Mucosa of stomach (tissue), 1 donor: ENCODE data around the gene G6PD.

Experiments used
- H3K27me3 ChIP-seq: one replicate; pipeline ENCODE4 v1.7.0; 2013; ENCODE audit warnings: mild to moderate bottlenecking, low read length; ENCODE audit not compliant: control insufficient read depth, insufficient read depth
- H3K36me3 ChIP-seq: one replicate; pipeline ENCODE4 v1.7.0; 2013; ENCODE audit warnings: low read length; ENCODE audit not compliant: control insufficient read depth, insufficient read depth
- H3K4me1 ChIP-seq: one replicate; pipeline ENCODE4 v1.7.0; 2013; ENCODE audit warnings: mild to moderate bottlenecking, low read length; ENCODE audit not compliant: control insufficient read depth, insufficient read depth
- H3K4me3 ChIP-seq: one replicate; pipeline ENCODE4 v1.7.0; 2013; ENCODE audit warnings: low read length
- H3K9ac ChIP-seq: one replicate; pipeline ENCODE4 v1.7.0; 2013; ENCODE audit warnings: mild to moderate bottlenecking, low read length, moderate library complexity
- H3K9me3 ChIP-seq: one replicate; pipeline ENCODE4 v1.7.0; 2013; ENCODE audit warnings: mild to moderate bottlenecking, low read length, moderate library complexity; ENCODE audit not compliant: control insufficient read depth
- donor health status: Pancreatic carcinoma.

The G6PD gene

DNA sequence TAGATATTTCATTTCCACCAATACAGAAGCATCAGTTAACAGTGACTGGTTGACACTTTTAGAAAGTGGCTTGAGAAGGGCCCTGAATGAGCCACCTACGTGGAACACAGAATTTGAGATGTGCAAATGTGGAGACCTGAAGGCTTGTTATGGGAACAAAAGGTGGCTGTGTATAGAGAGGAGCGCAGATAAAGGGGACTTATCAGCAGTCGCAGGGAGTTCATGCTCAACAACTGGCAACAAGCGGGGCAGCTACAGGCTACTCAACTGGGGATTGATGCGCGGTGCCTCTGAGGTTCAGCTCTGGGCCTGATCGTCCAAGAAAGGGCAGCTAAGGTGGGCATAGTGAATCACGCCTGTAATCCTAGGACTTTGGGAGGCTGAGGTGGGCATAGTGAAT, 27.3 kb downstream of the G6PD start:
- peaks cover 9% of the 10 kb centered on the region for H3K4me1 ChIP-seq
- H3K36me3 ChIP-seq: no peaks in the 10 kb centered on the region
- H3K9ac ChIP-seq: no peak overlapping the region
- H3K4me3 ChIP-seq: no peak overlapping the region
- no peaks in the 10 kb centered on the region for H3K9me3 ChIP-seq
- H3K27me3 ChIP-seq: no peaks in the 10 kb centered on the region

DNA sequence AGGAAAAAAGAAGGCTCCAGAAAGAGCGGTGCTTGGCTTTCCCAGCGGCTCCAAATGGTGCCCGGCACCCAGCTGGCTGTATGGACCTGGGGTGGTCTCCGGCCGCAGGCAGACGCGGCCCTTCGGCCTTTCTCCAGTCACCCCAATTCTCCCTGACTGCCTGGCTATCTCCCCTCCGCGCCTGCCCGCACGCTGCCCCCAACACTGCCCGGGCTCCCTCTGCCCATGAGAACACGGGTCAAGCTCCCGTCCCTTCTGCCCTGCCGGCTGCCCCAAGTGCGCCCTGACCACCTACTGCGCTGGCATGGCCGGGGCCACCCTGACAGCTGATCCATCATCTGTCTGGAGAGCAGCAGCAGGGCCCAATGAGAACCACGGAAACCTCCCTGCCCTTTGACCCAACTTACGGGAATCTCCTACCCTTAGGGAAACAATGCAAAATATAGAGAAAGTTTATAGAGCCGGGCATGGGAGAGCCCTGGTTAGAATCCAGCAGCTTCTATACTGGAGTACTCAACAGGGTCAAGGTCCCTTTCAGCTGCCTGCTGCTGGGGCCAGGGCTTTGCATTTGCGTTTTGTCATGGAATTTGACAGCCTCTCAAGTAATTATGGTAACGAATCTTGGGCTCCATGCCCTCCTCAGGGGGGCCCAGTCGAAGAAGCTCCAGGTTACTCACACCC, 29.4 kb downstream of the G6PD start:
- Histone ChIP-seq H3K4me3 (no peak overlapping the region), H3K4me1 (peaks cover 9% of the 10 kb centered on the region), H3K9me3 (no peaks in the 10 kb centered on the region), H3K27me3 (no peaks in the 10 kb centered on the region), H3K9ac (peak overlapping the region; percentile 80), H3K36me3 (no peaks in the 10 kb centered on the region)

DNA sequence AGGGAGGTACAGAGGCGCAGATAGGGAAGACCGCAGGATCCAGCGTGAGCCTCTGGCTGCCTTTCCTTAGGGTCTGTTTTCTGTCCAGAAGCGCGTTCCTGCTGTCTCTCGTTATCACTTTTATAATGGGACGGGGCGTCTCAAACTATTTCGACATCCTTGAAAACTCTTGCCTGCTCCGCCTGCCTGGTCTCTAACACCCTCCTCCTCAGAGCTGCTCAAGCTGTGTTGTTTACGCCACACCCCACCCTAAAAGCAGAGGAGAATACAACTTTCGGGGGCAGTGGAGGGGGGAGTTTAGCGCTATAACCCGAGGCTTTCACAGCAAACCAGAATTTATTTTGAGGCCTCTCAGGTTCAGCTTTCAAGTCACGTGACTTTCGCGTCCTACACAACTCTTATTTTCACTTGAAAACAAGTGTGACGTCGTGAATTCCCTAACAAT, 30.0 kb downstream of the G6PD start:
- Histone ChIP-seq H3K27me3 (no peaks in the 10 kb centered on the region), H3K36me3 (no peaks in the 10 kb centered on the region), H3K9ac (peak overlapping the region; percentile 80), H3K9me3 (no peaks in the 10 kb centered on the region), H3K4me3 (no peak overlapping the region), H3K4me1 (peaks cover 9% of the 10 kb centered on the region)

DNA sequence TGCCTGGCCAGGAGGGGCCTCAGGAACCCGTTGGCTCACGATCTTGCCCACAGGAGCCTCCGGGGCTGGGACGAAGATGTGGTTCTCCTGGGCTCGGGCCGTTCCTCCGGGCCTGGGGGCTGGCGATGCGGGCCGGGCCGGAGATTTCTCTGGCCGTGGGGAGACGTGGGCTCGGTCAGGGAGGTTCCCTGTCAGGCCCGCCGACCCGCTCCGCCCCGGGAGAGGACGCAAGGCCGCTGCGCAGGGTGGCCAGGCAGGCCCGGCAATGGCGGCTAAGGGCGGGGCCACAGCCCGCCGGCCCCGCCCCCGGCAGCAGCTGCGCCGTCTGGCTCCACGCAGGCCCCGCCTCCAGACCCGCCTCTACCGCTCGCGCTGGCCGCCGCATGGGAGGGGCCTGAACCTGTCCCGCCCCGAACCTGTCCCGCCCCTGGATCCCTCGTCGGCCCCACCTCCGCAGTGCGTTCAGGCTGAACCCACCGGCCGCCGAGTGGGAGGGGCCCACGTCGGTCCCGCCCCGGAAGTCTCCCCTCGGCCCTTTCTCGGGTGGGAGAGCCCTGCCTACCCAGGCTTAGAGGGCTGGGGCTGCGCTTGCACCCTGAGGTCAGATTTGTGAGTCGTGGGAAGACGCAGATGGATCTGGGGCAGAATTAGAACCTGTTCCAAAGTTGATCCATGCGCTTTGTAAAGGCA, 30.5 kb downstream of the G6PD start, which contains the start of gene FAM3A:
FAM3A (minus strand) TSS at position 267 of the 690 bp plus-strand sequence. CDS start 460 bp downstream, outside the sequence.
- H3K4me1 ChIP-seq: peaks cover 9% of the 10 kb centered on the region
- peak within 1 kb of the TSS; percentile 77 for H3K4me3 ChIP-seq
- H3K9ac ChIP-seq: peak within 1 kb of the TSS; percentile 90
- no peaks in the 10 kb centered on the region for H3K9me3 ChIP-seq
- H3K36me3 ChIP-seq: no peaks in the 10 kb centered on the region
- H3K27me3 ChIP-seq: no peaks in the 10 kb centered on the region

DNA sequence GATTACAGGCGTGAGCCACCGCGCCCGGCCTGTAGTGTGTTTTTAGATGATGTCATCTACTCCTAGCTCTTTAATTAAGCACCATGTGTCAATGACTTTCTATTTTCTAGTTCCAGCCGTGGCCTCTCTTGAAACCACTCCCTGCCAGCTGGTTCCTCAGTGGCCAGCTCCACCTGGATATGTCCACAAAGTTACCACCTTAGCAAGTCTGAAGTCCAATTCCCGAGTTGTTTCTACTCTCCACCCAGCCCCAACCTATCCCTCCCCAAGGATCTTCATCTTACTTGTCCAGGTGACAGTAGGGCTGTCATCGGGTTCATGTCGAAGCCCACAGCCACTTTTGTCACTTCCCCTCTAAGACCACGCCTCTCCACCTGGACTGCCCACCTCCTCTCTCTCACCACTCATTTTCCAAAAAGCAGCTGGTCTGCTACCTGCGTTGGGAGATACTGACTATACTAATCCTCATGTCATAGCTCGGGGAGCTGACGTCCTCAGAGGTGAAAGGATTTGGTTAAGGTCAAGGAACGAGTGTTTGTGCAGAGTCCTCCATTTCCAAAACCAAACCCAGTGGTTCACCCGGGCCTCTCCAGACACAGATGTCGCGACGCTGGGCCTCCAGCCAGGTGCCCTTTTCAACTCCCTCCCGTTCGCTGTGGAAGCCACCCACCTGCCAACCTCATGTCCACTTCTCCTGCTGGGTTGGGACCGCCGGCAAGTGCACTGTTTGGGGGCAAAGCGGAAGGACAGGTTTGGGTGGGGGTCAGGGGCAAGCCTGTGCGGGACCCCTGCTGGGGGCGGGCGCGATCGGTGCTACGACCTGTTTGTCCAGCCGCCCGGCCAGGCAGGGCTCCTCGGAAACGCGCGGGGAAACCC, 31.3 kb downstream of the G6PD start:
- Histone ChIP-seq H3K4me3 (peak overlapping the region; percentile 77), H3K27me3 (no peaks in the 10 kb centered on the region), H3K36me3 (no peaks in the 10 kb centered on the region), H3K9me3 (no peaks in the 10 kb centered on the region), H3K4me1 (peaks cover 9% of the 10 kb centered on the region), H3K9ac (peak overlapping the region; percentile 90)

DNA sequence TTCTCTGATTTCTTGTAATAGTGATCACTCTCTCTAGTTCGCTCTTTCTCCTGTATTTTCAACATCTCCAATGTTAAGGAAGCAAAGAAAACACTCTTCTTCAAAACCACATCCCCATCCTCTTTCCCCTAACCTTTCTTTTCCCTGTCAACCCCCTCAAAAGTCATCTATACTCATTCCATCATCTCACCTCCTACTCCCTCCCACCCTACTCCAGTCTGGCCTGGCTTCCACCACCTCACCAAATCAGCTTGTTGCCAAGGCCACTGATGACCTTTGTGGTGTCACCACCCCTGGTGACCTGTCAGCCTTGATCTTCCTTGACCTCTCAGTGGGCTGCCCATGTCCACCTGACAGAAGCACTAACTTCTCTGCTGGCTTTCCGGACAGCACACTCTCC, 32.9 kb downstream of the G6PD start:
- H3K4me3 ChIP-seq: no peak overlapping the region
- H3K36me3 ChIP-seq: no peaks in the 10 kb centered on the region
- peaks cover 9% of the 10 kb centered on the region for H3K4me1 ChIP-seq
- H3K9me3 ChIP-seq: no peaks in the 10 kb centered on the region
- H3K9ac ChIP-seq: no peak overlapping the region
- H3K27me3 ChIP-seq: no peaks in the 10 kb centered on the region

DNA sequence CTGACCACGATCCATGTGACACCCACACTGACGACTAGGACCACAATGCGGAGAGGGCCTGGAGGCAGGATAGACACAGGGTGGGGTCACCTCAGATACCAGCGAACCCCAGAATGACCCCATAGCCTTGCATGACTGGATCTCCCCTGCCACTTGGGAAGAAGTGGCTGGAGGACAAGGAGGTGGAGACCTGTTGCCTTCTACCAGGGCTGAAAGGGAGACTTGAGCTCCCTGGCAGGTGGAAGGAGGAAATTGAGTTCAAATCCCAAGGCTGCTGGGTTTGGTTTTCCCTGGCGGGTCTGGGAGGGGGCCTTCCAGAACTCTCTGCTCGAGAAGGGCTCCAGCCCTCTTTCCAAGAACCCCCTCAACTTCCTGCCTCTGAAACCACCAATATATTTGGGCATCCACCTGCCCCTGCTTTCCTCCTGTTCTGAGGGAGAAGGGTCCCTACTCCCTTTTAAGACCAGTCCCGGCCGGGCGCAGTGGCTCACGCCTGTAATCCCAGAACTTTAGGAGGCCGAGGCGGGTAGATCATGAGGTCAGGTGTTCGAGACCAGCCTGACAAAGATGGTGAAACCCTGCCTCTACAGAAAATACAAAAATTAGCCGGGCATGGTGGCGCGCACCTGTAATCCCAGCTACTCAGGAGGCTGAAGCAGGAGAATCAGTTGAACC, 33.6 kb downstream of the G6PD start:
- Histone ChIP-seq H3K36me3 (no peaks in the 10 kb centered on the region), H3K4me3 (no peak overlapping the region), H3K9ac (no peak overlapping the region), H3K27me3 (no peaks in the 10 kb centered on the region), H3K4me1 (peaks cover 9% of the 10 kb centered on the region), H3K9me3 (no peaks in the 10 kb centered on the region)

DNA sequence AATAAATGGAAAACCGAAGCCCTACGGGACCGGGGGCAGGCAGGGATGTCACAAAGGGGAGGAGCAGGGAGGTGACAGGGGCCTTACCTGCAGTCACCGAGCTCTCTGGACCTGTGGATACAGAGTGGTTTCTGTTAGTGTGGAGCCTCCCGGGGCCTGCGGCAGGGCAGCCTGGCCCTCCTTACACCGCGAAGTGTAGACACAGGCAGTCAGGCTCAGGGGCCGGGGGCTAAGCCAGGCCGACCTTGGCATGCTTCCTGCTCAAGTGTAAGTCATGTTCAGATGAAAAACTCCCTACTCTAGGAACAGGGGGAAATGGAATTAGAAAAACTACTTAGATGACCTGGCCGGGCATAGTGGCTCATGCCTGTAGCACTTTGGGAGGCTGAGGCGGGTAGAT, 34.9 kb downstream of the G6PD start:
- H3K36me3 ChIP-seq: no peaks in the 10 kb centered on the region

DNA sequence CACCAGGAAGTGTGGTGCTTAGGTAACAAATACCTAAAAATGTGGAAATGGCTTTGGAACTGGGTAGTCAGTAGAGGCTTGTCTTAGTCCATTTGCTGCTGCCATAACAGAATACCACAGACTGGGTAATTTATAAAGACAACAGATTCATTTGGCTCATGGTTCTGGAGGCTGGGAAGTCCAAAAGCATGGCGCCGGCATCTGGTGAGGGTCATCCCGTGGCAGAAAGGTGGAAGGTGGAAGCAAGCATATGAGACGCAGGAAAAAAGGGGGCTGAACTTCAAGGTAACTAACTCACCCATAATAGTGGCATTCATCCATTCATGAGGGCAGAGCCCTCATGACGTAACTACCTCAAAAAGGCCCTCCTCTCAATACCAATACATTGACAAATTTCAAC, 37.2 kb downstream of the G6PD start:
- Histone ChIP-seq H3K9ac (no peak overlapping the region), H3K4me3 (no peak overlapping the region), H3K36me3 (no peaks in the 10 kb centered on the region), H3K4me1 (no peaks in the 10 kb centered on the region), H3K27me3 (no peaks in the 10 kb centered on the region), H3K9me3 (no peaks in the 10 kb centered on the region)

More for the DNA sequence above, 34.9 kb downstream of the G6PD start:
- no peaks in the 10 kb centered on the region for H3K4me1 ChIP-seq
- no peaks in the 10 kb centered on the region for H3K27me3 ChIP-seq
- H3K4me3 ChIP-seq: no peak overlapping the region
- no peak overlapping the region for H3K9ac ChIP-seq
- H3K9me3 ChIP-seq: no peaks in the 10 kb centered on the region

DNA sequence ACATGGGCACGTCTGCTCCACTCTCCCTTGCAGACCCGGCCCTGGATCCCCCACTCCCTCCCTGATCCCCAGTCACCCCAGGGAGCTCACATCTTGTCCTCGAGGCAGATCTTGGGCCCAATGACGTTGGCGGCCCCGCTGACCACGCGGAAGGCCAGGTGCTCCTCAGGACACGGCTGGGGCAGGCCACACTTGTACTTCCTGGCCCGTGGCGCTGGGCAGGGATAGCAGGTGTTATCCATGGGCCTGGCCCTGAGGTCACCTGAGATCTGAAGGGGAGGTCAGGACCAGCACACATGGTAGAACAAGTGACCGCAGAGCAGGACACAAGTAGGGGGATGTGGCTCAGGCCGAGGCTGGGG, 38.3 kb downstream of the G6PD start:
- Histone ChIP-seq H3K36me3 (no peaks in the 10 kb centered on the region), H3K9me3 (no peaks in the 10 kb centered on the region), H3K4me3 (no peak overlapping the region), H3K4me1 (no peaks in the 10 kb centered on the region), H3K9ac (no peak overlapping the region), H3K27me3 (no peaks in the 10 kb centered on the region)

DNA sequence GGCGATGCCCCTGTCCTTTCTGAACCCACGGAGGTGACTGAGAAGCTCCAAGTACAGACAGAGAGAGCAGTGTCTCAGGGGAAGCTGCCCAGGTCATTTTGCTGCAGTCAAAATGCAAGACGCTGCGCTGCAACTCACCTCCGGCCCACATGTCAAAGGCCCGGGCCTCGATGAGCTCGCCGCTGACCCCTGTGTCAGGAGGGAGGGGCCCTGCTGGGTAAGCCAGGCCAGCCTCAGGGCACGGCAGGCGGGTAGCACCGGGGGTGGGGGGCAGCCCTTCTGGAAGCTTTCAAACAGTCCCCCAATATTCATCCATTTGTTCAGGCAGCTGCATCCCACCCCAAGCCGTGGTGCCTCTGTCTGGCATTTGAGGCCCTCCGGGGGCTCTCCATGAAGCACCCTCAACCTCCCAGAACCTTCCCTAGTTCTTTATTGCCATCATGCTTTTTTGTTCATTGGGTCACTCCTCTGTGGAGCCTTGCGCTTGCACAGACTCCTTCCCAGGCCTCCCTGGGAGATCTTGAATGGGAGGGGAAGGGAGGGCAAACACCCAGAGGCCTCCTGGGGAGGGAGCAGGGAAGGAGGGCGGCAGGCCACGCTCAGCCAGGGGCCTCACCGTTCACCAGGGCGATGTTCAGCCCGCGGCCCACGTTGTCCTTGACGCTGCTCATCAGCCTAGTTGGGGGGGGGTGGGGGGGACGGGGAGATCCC, 38.8 kb downstream of the G6PD start:
- Histone ChIP-seq H3K9ac (no peak overlapping the region), H3K4me3 (no peak overlapping the region), H3K36me3 (no peaks in the 10 kb centered on the region), H3K27me3 (no peaks in the 10 kb centered on the region), H3K4me1 (no peaks in the 10 kb centered on the region), H3K9me3 (no peaks in the 10 kb centered on the region)
